GM12878 (cell line): Measurements from ENCODE around the gene PELI1. TPM values are rescaled to one million over a fixed set of nuclear protein-coding genes. Genes with fewer than 3 reads are reported as not detected.

ENCODE experiments used
- ATAC-seq: fragments of 200-7000 bp; cut with Tn5 transposase; 3 replicates; pipeline ENCODE4 v1.9.1; 2020; ENCODE audit warnings: mild to moderate bottlenecking, moderate library complexity
- BruUV-seq: library from RNA; stranded (reverse); fragments of 400-500 nt; replicated peaks from 2 replicates; lab custom pipeline; 2021; lab: Mats Ljungman, UMichigan
- CTCF ChIA-PET: fragments of 300-600 bp; sonication (Branson Sonifier 250); formaldehyde crosslinking; extraction: SDS; loops from one replicate; lab custom pipeline; 2021; ENCODE audit warnings: inconsistent platforms; lab: Yijun Ruan, JAX
- POLR2A ChIA-PET: fragments of 350-600 bp; formaldehyde crosslinking; extraction: SDS; loops from one replicate; lab custom pipeline; 2021; ENCODE audit warnings: inconsistent platforms; lab: Charles Lee
- RAD21 ChIA-PET: fragments of 300-600 bp; sonication (Branson Sonifier 250); formaldehyde crosslinking; loops from one replicate; lab custom pipeline; 2023; ENCODE audit warnings: antibody characterized with exemption; ENCODE audit not compliant: unreplicated experiment; lab: Charles Lee
- SMC1A ChIA-PET: fragments of 300-600 bp; sonication (Branson Sonifier 250); formaldehyde crosslinking; loops from one replicate; lab custom pipeline; 2023; ENCODE audit not compliant: unreplicated experiment, uncharacterized antibody; lab: Charles Lee
- DNase-seq: peaks from one replicate; pipeline ENCODE4 v3.0.0-alpha.2; 2011; ENCODE audit warnings: low read depth, low spot score
- FAIRE-seq: peaks from 3 replicates; lab custom pipeline; 2011; peaks lifted over from hg19 to GRCh38; lab: Jason Lieb, UNC
- H2AFZ ChIP-seq: 2 replicates; pipeline ENCODE4 v1.6.0; 2011; ENCODE audit warnings: low read depth, low read length, control low read depth; ENCODE audit not compliant: control insufficient read depth
- H3K27ac ChIP-seq: 2 replicates; pipeline ENCODE4 v1.5.1; 2011; ENCODE audit warnings: control low read depth; ENCODE audit not compliant: control insufficient read depth, insufficient read depth
- H3K27me3 ChIP-seq, 2 experiments: replicated peaks in 1 of 2; 2 replicates each; pipeline versions ENCODE4 v1.6.0 to v1.6.1; 2011; ENCODE audit warnings: low read length in 1 of 2; ENCODE audit not compliant: control insufficient read depth in 2 of 2, insufficient read depth in 2 of 2
- H3K36me3 ChIP-seq, 2 experiments: 2 replicates each; pipeline ENCODE4 v1.5.1; 2011; ENCODE audit warnings: low read length in 1 of 2; ENCODE audit not compliant: control insufficient read depth in 2 of 2, insufficient read depth in 2 of 2
- H3K4me1 ChIP-seq: 2 replicates; pipeline ENCODE4 v1.6.1; 2011; ENCODE audit warnings: mild to moderate bottlenecking, low read length, moderate library complexity, mixed read lengths; ENCODE audit not compliant: control insufficient read depth, insufficient read depth
- H3K4me2 ChIP-seq: 2 replicates; pipeline ENCODE4 v1.6.0; 2011; ENCODE audit warnings: control low read depth; ENCODE audit not compliant: control insufficient read depth, insufficient read depth
- H3K4me3 ChIP-seq: fragments of 200-600 bp; sonication (generic); 2 replicates; pipeline ENCODE4 v1.5.1; 2016
- H3K79me2 ChIP-seq: 2 replicates; pipeline ENCODE4 v1.6.0; 2011; ENCODE audit warnings: low read length; ENCODE audit not compliant: control insufficient read depth, insufficient read depth
- H3K9ac ChIP-seq: 2 replicates; pipeline ENCODE4 v1.8.0; 2011; ENCODE audit warnings: low read length, control low read depth, mixed read lengths; ENCODE audit not compliant: control insufficient read depth, insufficient read depth
- H3K9me3 ChIP-seq: replicated peaks from 3 replicates; pipeline ENCODE4 v1.5.1; 2011; ENCODE audit warnings: mild to moderate bottlenecking, low read length; ENCODE audit not compliant: control insufficient read depth, insufficient read depth
- H4K20me1 ChIP-seq: 2 replicates; pipeline ENCODE4 v1.6.0; 2011; ENCODE audit not compliant: control insufficient read depth, insufficient read depth
- CBX5 ChIP-seq: sonication (generic); IDR thresholded peaks from 2 replicates; pipeline ENCODE4 v1.6.1; 2016; ENCODE audit warnings: low read depth, moderate library complexity, mild to moderate bottlenecking, inconsistent platforms
- CREB1 ChIP-seq: IDR thresholded peaks from 2 replicates; pipeline ENCODE4 v1.6.1; 2012; ENCODE audit warnings: low read depth, mild to moderate bottlenecking, inconsistent platforms
- ESRRA ChIP-seq: IDR thresholded peaks from 2 replicates; pipeline ENCODE4 v1.6.1; 2012; ENCODE audit warnings: mild to moderate bottlenecking, low read length, improper control_type of control experiment
- FOXK2 ChIP-seq: fragments of 450-650 bp; IDR thresholded peaks from 2 replicates; pipeline ENCODE4 v1.6.1; 2017; ENCODE audit warnings: mild to moderate bottlenecking, moderate library complexity
- GATAD2B ChIP-seq: fragments of 450-650 bp; conservative IDR thresholded peaks from 2 replicates; pipeline ENCODE4 v1.6.1; 2017; ENCODE audit warnings: low read depth, mild to moderate bottlenecking, moderate library complexity
- MAX ChIP-seq: IDR thresholded peaks from 2 replicates; pipeline ENCODE4 v1.6.1; 2012; ENCODE audit warnings: low read depth, low read length, improper control_type of control experiment
- MEF2B ChIP-seq: fragments of 450-650 bp; IDR thresholded peaks from 2 replicates; pipeline ENCODE4 v1.6.1; 2018; ENCODE audit warnings: mild to moderate bottlenecking, moderate library complexity; ENCODE audit not compliant: partially characterized antibody, poor library complexity, severe bottlenecking
- MXI1 ChIP-seq: fragments of 150-350 bp; IDR thresholded peaks from 2 replicates; pipeline ENCODE4 v1.6.1; 2011; ENCODE audit warnings: low read depth, mild to moderate bottlenecking, inconsistent platforms, low read length, improper control_type of control experiment
- NR2C1 ChIP-seq: fragments of 450-650 bp; IDR thresholded peaks from 2 replicates; pipeline ENCODE4 v1.6.1; 2017; ENCODE audit warnings: antibody characterized with exemption, mild to moderate bottlenecking, moderate library complexity
- PML ChIP-seq: IDR thresholded peaks from 2 replicates; pipeline ENCODE4 v1.6.1; 2012; ENCODE audit warnings: low read length, inconsistent platforms
- RFX5 ChIP-seq: IDR thresholded peaks from 2 replicates; pipeline ENCODE4 v1.6.1; 2011; ENCODE audit warnings: low read depth, low read length, improper control_type of control experiment
- SKIL ChIP-seq: fragments of 450-650 bp; IDR thresholded peaks from 2 replicates; pipeline ENCODE4 v1.6.1; 2017; ENCODE audit warnings: mild to moderate bottlenecking, low read depth, inconsistent platforms; ENCODE audit not compliant: poor library complexity, severe bottlenecking
- SMAD1 ChIP-seq: fragments of 450-650 bp; IDR thresholded peaks from 2 replicates; pipeline ENCODE4 v1.6.1; 2018; ENCODE audit warnings: mild to moderate bottlenecking, low read depth; ENCODE audit not compliant: partially characterized antibody
- SRF ChIP-seq, 2 experiments: IDR thresholded peaks; 2 replicates each; pipeline ENCODE4 v1.6.1; 2011; ENCODE audit warnings: low read depth in 2 of 2, low read length in 2 of 2, mild to moderate bottlenecking in 1 of 2, moderate library complexity in 1 of 2
- TARDBP ChIP-seq: IDR thresholded peaks from 2 replicates; pipeline ENCODE4 v1.6.1; 2016; ENCODE audit warnings: borderline replicate concordance
- TBL1XR1 ChIP-seq: IDR thresholded peaks from 2 replicates; pipeline ENCODE4 v1.6.1; 2012; ENCODE audit warnings: low read depth, low read length, improper control_type of control experiment
- TCF3 ChIP-seq: IDR thresholded peaks from 2 replicates; pipeline ENCODE4 v1.6.1; 2012; ENCODE audit warnings: low read depth, mild to moderate bottlenecking, low read length, borderline replicate concordance; ENCODE audit not compliant: insufficient read depth
- ZBTB33 ChIP-seq: fragments of 450-650 bp; IDR thresholded peaks from 2 replicates; pipeline ENCODE4 v1.6.1; 2017; ENCODE audit warnings: mild to moderate bottlenecking
- ZNF217 ChIP-seq: fragments of 450-650 bp; IDR thresholded peaks from 2 replicates; pipeline ENCODE4 v1.6.1; 2017; ENCODE audit warnings: antibody characterized with exemption, mild to moderate bottlenecking
- WGBS: methylation state at CpG from one replicate; pipeline ENCODE4 v1.1.6; 2016; ENCODE audit warnings: low lambda C conversion rate; ENCODE audit not compliant: insufficient replicate concordance, insufficient coverage; ENCODE audit errors: missing lambda C conversion rate; 5-methylcytosine and 5-hydroxymethylcytosine counted together
- in situ Hi-C: fragments of 300-500 bp; cut with MboI; formaldehyde crosslinking; loops from 9 replicates; pipeline ENCODE4 v1.14.3; 2018; ENCODE audit warnings: mixed read lengths
- intact Hi-C: fragments of 100-400 bp; cut with micrococcal nuclease; formaldehyde crosslinking; loops from one replicate; pipeline ENCODE4 v1.14.2; 2022; ENCODE audit not compliant: unreplicated experiment
- polyA plus RNA-seq, 11 experiments: library from polyadenylated mRNA; depleted of rRNA in 4 of 11; unstranded in 6 of 11; stranded (reverse) in 5 of 11; fragments of >200 nt; fragmentation: Nextera tagmentation in 4 of 11; fragmentation: Illumina TruSeq in 1 of 11; extraction: Ambion mirVana in 4 of 11; extraction: Trizol in 1 of 11; gene quantifications; 1 replicate in 1 of 11; 2 replicates in 10 of 11; pipeline versions ENCODE4 v1.2.1 to v1.2.3, GENCODE V29; 2011 to 2016; ENCODE audit warnings: inconsistent platforms in 2 of 11, missing spikeins in 2 of 11, low read depth in 1 of 11
- total RNA-seq, 4 experiments: library from RNA; depleted of rRNA in 3 of 4; stranded (reverse); fragments of >200 nt in 3 of 4; fragmentation: Illumina TruSeq in 1 of 4; extraction: Trizol in 1 of 4; gene quantifications; 2 replicates each; pipeline versions ENCODE4 v1.2.1 to v1.2.3, GENCODE V29; 2013 to 2021

Gene PELI1
- total and polyA plus RNA-seq, 10 of the 15 experiments (the other 5 are each of a cell fraction or from before 2014, with no cell fraction given), result 12.1 to 92.0 (median 39.8) TPM

- H3K4me1 ChIP-seq, result peaks cover 12% of the 10 kb centered on the region; the same call in 1 of the 2 replicates
- 84% methylated on average over 10 of the region's 10 CpGs for WGBS
- peak overlapping the region; percentile 57 for H3K27ac ChIP-seq
- 0 out of 2 replicates have a peak overlapping the region, but pooled peaks have one; percentile 7 for H3K9ac ChIP-seq
- RAD21 ChIA-PET, result interaction anchor here (0.6 to 2.4 kb wide), 21 partner anchors 11 to 148 kb away, joined by 3 to 24 read pairs (median 5); no protein-coding TSS in a partner anchor
- SMC1A ChIA-PET, result interaction anchor here (0.6 to 4.7 kb wide), 23 partner anchors 9 to 150 kb away, joined by 3 to 33 read pairs (median 4); no protein-coding TSS in a partner anchor
- no peak overlapping the region for H3K4me3 ChIP-seq
- no TSS peak for BruUV-seq
- POLR2A ChIA-PET, result interaction anchor here (0.6 to 1.8 kb wide), 14 partner anchors 9 to 1834 kb away, joined by 3 to 16 read pairs (median 4); partner anchors contain the start of gene LGALSL
- in situ Hi-C loops (no loop called here), intact Hi-C loops (no loop called here)
- ATAC-seq (peak; percentile 98), FAIRE-seq (peak; percentile 23), DNase-seq (peak; percentile 70)
- peak overlapping the region; percentile 46 for H3K4me2 ChIP-seq
- no peaks in the 10 kb centered on the region; the same call in 1 of the 2 replicates for H4K20me1 ChIP-seq
- H3K27me3 ChIP-seq, result no peaks in the 10 kb centered on the region
- no peaks in the 10 kb centered on the region for H3K79me2 ChIP-seq
- H3K9me3 ChIP-seq, result no peaks in the 10 kb centered on the region
- H3K36me3 ChIP-seq, result no peaks in the 10 kb centered on the region
- CTCF ChIA-PET, result interaction anchor here (0.9 to 3.8 kb wide), 8 partner anchors 11 to 151 kb away, joined by 3 to 16 read pairs (median 4); no protein-coding TSS in a partner anchor
- H2AFZ ChIP-seq, result peak overlapping the region; percentile 49
- peak; percentile 47; the same call in 1 of the 2 replicates for TF ChIP-seq TCF3
- no peak for TF ChIP-seq TBL1XR1
- TF ChIP-seq CBX5, result peak; percentile 86
- 0 out of 2 replicates have a peak, but pooled peaks have one; percentile 33 for TF ChIP-seq CREB1
- TF ChIP-seq MEF2B, result peak; percentile 43
- no peak for TF ChIP-seq ESRRA
- no peak for TF ChIP-seq FOXK2
- no peak for TF ChIP-seq MXI1
- no peak for TF ChIP-seq SRF (IDR thresholded peaks at IDR 0.05; ENCODE audit: low read depth in 2 of 2, low read length in 2 of 2)
- TF ChIP-seq PML, result peak; percentile 77
- TF ChIP-seq NR2C1, result peak; percentile 90
- peak; percentile 75; the same call in 1 of the 2 replicates for TF ChIP-seq GATAD2B
- no peak for TF ChIP-seq SMAD1
- no peak for TF ChIP-seq ZNF217
- TF ChIP-seq SKIL, result peak; percentile 20
- TF ChIP-seq MAX, result no peak
- peak; percentile 100 for TF ChIP-seq ZBTB33
- TF ChIP-seq TARDBP, result no peak; the same call in 1 of the 2 replicates
- no peak for TF ChIP-seq RFX5
Measured at GRCh38 chr2:64179582-64180321, 35.5 kb upstream of the PELI1 start.
